ENCODE measurements around the gene PCAT7.
"Not testable (repeated sequence)": the region's sequence is repeated elsewhere in the genome, so short reads cannot be mapped to it uniquely, and the experiment has no call there.

Gene PCAT7

DNA sequence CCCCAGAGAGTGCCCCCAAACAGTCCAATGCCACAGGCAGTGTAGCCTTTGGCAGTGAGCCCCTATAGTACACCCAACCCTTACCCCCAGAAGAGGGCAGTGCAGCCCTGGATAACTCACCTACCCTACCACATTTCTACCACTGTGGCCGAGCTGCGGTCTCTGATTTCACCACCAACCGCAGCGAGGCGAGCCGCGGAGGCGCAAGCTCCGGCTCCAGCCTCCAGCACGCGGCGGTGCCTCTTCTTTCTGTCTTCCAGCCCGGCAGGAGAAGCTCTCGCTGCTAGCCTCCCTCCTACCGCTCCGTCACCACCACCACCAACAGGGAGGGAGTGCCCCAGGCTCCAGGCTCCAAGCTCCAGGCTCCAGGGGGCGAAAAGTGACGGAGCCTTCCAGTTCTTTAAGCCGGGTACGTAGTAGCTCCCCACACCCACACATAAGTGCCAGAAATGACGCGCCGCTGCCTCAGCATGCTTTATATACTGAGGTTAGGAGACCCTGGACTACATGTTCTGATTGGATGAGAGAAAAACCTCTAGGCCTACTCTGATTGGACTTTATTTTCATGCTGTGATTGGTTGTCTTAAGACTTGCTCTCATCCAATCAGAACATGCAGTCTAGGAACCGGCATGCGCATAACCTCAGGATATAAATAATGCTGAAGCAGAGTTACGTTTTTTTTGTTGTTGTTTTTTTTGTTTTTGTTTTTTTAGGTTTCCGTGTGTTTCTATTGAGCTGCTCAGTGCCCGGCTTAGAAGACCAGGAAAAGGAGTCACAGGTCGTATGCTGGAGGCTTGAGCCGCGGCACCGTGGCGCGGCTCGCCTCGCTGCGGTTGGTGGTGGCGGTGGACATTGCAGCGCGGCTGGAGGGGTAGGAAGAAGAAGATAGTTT is at the start of gene PCAT7:
Gene PCAT7 (plus strand): TSS at position 645 of the 893 bp plus-strand sequence.
- H3K27ac Mint-ChIP-seq, result no peak within 1 kb of the TSS
- peaks cover 7% of the 10 kb centered on the region for H3K27me3 Mint-ChIP-seq
- no peaks in the 10 kb centered on the region for H3K36me3 Mint-ChIP-seq (ENCODE audit: low read depth)
- H3K4me1 Mint-ChIP-seq, result no peaks in the 10 kb centered on the region
- H3K9me3 Mint-ChIP-seq, result no peaks in the 10 kb centered on the region
- DNase-seq (peak; percentile 40), ATAC-seq (peak; percentile 94)
- no peak within 1 kb of the TSS for H3K4me3 Mint-ChIP-seq

DNA sequence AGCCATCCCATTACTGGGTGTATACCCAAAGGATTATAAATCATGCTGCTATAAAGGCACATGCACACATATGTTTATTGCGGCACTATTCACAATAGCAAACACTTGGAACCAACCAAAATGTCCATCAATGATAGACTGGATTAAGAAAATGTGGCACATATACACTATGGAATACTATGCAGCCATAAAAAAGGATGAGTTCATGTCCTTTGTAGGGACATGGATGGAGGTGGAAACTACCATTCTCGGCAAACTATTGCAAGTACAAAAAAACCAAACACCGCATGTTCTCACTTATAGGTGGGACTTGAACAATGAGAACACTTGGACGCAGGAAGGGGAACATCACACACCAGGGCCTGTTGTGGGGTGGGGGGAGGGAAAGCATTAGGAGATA is 48.5 kb upstream of the PCAT7 start:
- H3K27me3 Mint-ChIP-seq, result peaks cover 30% of the 10 kb centered on the region
- not testable (repeated sequence) for DNase-seq, H3K4me3 Mint-ChIP-seq

DNA sequence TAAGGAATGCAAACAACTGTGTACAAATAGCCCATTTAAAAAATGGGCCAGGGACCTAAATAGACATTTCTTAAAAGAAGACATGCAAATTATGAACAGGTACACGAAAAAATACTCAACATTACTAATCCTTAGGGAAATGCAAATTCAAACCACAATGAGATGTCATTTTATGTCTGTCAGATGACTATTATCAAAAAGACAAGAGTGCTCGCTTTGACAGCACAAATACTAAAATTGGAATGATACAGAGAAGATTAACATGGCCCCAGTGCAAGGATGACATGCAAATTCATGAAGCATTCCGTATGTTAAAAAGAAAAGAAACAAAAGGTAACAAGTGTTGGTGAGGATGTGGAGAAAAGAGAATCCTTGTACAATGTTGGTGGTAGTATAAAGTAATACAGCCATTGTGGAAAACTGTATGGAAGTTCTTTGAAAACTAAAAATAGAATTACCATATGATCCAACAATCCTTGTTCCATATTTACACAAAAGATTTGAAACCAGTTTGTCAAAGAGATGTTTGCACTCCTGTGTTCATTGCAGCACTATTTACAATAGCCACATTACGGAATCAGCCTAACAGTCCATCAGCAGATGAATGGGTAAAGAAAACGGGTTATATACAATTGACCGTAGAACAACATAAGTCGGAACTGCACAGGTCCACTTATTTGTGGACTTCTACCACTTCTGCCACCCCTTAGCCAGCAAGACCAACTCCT is 47.2 kb upstream of the PCAT7 start:
- H3K9me3 Mint-ChIP-seq, result no peaks in the 10 kb centered on the region
- H3K27me3 Mint-ChIP-seq, result peaks cover 30% of the 10 kb centered on the region
- H3K36me3 Mint-ChIP-seq (ENCODE audit: low read depth), result no peaks in the 10 kb centered on the region
- H3K4me1 Mint-ChIP-seq, result peaks cover 6% of the 10 kb centered on the region
- no peak overlapping the region for H3K4me3 Mint-ChIP-seq
- ATAC-seq, result no peak
- no peak for DNase-seq
- H3K27ac Mint-ChIP-seq, result no peak overlapping the region

More for the DNA sequence above, 48.5 kb upstream of the PCAT7 start:
- H3K36me3 Mint-ChIP-seq (ENCODE audit: low read depth); ATAC-seq; H3K27ac Mint-ChIP-seq; H3K4me1 Mint-ChIP-seq; H3K9me3 Mint-ChIP-seq: not testable (repeated sequence)

DNA sequence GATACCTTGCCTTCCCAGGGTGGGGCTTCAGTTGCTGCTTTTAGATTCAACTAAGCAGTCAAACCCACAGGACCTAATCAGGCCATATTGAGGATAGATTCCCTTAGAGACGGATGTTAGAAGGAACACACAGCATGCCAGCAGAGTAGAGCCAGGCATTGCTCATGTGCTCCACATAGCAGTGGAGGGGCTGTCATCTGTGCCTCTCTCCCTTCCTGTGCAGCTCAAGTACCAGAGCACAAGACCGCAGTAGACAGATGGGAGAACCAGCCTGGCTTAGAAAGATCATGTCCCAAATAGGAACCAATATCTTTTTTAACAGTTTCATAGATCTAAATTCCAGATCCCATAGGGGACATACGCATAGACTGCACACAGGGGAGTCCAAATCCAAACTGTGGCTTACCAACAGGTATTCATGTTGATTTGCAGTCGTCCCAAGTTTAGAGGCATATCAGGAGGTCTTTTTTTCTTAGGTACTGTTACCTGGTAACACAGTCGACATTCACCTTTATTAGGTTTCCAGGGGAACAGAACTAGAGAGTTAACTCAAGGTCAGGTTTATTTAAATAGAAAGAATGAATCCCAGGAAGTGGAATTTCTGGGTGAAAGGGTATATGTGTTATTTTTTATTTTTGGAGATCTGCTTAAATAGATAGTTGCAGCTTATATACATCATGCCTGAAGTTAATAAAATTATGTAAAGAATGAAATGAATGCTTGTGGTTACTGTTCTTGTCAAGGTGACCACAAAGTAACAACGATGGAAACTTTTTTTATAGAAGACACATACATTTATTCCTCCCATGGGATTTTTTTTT is 43.5 kb upstream of the PCAT7 start:
- no peaks in the 10 kb centered on the region for H3K9me3 Mint-ChIP-seq
- no peaks in the 10 kb centered on the region for H3K36me3 Mint-ChIP-seq (ENCODE audit: low read depth)
- peaks cover 13% of the 10 kb centered on the region for H3K27me3 Mint-ChIP-seq
- ATAC-seq (no peak), DNase-seq (no peak)
- H3K4me1 Mint-ChIP-seq, result peaks cover 6% of the 10 kb centered on the region
- H3K4me3 Mint-ChIP-seq, result no peak overlapping the region
- H3K27ac Mint-ChIP-seq, result no peak overlapping the region

DNA sequence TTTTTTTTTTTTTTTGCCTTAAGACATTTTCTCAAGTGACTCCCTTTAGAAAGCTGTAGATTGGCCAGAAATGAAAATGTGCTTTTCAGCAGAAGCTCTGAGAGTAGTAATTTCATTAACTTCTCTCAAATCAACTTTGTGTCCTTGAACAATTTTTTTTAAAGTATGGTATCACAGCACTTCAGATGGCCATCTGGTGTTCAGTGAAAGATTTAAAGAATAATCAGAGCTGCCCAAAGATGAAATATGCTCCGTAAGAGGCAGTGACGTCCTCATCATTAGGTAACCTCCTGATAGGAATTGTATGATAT is 43.0 kb upstream of the PCAT7 start:
- peaks cover 6% of the 10 kb centered on the region for H3K4me1 Mint-ChIP-seq
- no peak overlapping the region for H3K27ac Mint-ChIP-seq
- H3K4me3 Mint-ChIP-seq, result no peak overlapping the region
- H3K27me3 Mint-ChIP-seq, result peaks cover 13% of the 10 kb centered on the region
- no peak for DNase-seq
- H3K9me3 Mint-ChIP-seq, result no peaks in the 10 kb centered on the region
- no peaks in the 10 kb centered on the region for H3K36me3 Mint-ChIP-seq (ENCODE audit: low read depth)
- ATAC-seq, result no peak

DNA sequence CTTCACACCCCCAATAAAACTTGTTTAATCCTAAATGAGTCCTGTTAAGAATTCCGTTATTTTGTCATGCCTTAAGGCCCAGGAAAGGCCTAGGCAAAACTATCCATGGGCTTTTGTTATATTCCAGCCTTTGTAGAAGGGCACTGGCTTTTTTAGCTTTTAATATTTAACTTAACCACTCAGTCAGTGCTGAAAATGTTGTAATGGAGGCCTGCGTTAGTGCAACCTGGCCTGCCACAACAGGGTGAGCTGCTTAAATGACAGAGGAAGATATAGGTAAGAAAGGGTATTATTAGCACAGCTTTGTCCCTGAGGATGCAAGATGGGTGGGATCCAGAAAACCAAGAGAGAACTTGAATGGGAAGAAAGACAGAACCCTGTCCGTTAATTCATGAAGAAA is 40.2 kb upstream of the PCAT7 start:
- Mint-ChIP-seq H3K36me3 (ENCODE audit: low read depth) (no peaks in the 10 kb centered on the region), H3K9me3 (peaks cover 3% of the 10 kb centered on the region), H3K4me3 (no peak overlapping the region), H3K4me1 (peaks cover 6% of the 10 kb centered on the region), H3K27ac (no peak overlapping the region), H3K27me3 (peaks cover 5% of the 10 kb centered on the region)
- DNase-seq (no peak), ATAC-seq (no peak)

DNA sequence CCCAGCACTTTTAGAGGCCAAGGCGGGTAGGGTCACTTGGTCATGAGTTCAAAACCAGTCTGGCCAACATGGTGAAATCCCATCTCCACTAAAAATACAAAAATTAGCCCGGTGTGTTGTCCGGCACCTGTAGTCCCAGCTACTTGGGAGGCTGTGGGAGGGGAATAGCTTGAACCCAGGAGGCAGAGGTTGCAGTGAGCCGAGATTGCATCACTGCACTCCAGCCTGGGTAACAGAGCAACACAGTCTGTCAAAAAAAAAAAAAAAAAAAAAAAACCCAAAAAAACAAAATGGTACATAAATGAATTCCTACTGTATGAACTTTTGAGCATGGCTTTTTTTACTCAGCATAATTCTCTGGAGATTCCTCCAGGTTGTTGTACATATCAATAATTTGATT is 37.6 kb upstream of the PCAT7 start:
- Mint-ChIP-seq H3K4me1 (no peaks in the 10 kb centered on the region), H3K27me3 (peaks cover 6% of the 10 kb centered on the region), H3K27ac (no peak overlapping the region), H3K9me3 (peaks cover 3% of the 10 kb centered on the region), H3K36me3 (ENCODE audit: low read depth) (no peaks in the 10 kb centered on the region), H3K4me3 (no peak overlapping the region)
- DNase-seq (no peak), ATAC-seq (no peak)

- Mint-ChIP-seq H3K36me3 (ENCODE audit: low read depth) (no peaks in the 10 kb centered on the region), H3K27me3 (peaks cover 18% of the 10 kb centered on the region), H3K9me3 (no peaks in the 10 kb centered on the region), H3K27ac (no peak overlapping the region), H3K4me3 (no peak overlapping the region), H3K4me1 (no peaks in the 10 kb centered on the region)
- no peak for DNase-seq
- no peak for ATAC-seq
Measured at GRCh38 chr9:94525396-94526035, 29.4 kb upstream of the PCAT7 start.

DNA sequence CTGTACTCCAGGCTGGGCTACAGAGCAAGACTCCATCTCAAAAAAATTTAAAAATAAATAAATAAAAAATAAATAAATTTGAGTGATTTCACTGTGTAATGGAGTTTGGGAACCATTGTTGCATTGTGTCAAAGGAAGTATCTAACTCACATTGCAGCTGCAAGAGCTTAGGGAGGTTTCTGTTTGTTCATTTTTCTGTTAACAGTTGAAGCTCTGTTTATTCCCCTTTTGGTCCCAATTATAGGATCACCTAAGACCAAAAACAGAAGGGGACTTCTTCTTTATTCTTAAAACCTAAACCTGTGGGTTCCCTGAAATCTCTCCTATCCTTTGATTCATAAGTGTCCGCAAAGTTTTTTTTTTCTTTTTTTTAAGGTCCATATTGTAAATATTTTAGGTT is 28.6 kb upstream of the PCAT7 start:
- H3K4me3 Mint-ChIP-seq, result no peak overlapping the region

DNA sequence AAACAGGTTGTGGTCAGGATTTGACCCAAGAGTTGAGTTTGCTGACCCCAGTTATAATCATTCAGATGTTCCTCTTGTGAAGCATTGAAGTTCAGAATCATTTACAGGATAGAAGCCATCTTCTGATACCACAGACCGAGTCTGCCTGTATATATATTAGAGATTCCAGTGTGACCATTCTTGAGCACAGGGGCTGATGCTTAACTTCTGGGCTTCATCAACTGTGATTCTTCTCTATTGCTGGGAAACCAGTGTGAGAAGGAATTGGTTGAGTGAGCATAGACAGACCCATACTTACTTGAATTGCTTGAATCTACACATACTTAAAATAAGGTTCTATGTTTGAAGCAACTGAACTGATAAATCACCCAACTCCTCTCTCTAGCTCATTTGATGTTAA is 27.9 kb upstream of the PCAT7 start:
- DNase-seq (no peak), ATAC-seq (no peak)
- Mint-ChIP-seq H3K27me3 (peaks cover 19% of the 10 kb centered on the region), H3K4me3 (no peak overlapping the region), H3K36me3 (ENCODE audit: low read depth) (no peaks in the 10 kb centered on the region), H3K9me3 (no peaks in the 10 kb centered on the region), H3K27ac (no peak overlapping the region), H3K4me1 (no peaks in the 10 kb centered on the region)

More for the DNA sequence above, 28.6 kb upstream of the PCAT7 start:
- no peaks in the 10 kb centered on the region for H3K36me3 Mint-ChIP-seq (ENCODE audit: low read depth)
- H3K9me3 Mint-ChIP-seq, result no peaks in the 10 kb centered on the region
- DNase-seq (no peak), ATAC-seq (no peak)
- H3K4me1 Mint-ChIP-seq, result no peaks in the 10 kb centered on the region
- peaks cover 18% of the 10 kb centered on the region for H3K27me3 Mint-ChIP-seq
- no peak overlapping the region for H3K27ac Mint-ChIP-seq

DNA sequence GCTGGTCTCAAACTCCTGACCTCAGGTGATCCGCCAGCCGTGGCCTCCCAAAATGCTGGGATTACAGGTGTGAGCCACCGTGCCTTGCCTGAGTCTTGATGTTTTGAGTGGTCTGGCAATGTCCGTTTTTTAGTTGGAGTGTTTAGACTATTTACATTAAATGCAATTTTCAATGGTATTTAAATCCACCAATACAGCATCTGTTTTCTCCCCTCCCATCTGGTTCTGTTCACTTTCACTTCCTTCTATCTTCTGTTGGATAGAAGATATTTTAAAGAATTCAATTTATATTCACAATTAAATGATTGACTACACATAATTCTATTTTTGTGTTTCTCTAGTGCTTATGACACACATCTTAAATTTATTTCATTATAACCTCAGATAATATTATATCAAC is 26.0 kb upstream of the PCAT7 start:
- H3K4me1 Mint-ChIP-seq, result no peaks in the 10 kb centered on the region
- ATAC-seq, result no peak

DNA sequence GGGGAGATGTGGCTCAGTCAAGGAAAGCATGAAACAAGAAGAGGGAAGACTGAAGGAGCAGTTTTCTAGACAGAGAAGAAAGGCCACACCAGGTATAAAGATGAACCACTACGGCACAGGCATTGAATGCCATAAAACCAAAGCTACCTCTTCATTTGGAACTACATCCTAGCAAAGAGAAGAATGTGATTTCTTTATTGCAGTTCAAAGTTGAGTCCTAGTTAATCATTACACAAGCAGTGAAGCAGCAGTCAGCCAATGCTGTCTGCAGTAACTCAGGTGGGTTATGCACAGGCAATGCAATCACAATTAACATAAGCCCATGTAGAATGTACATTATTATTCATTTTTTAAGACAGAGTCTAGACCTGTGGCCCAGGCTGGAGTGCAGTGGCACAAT is 21.7 kb upstream of the PCAT7 start:
- no peak for ATAC-seq
- Mint-ChIP-seq H3K36me3 (ENCODE audit: low read depth) (no peaks in the 10 kb centered on the region), H3K27me3 (peaks cover 4% of the 10 kb centered on the region), H3K4me1 (no peaks in the 10 kb centered on the region), H3K9me3 (no peaks in the 10 kb centered on the region), H3K27ac (no peak overlapping the region), H3K4me3 (no peak overlapping the region)
- DNase-seq, result no peak

More for the DNA sequence above, 26.0 kb upstream of the PCAT7 start:
- no peak overlapping the region for H3K4me3 Mint-ChIP-seq
- H3K36me3 Mint-ChIP-seq (ENCODE audit: low read depth), result no peaks in the 10 kb centered on the region
- H3K9me3 Mint-ChIP-seq, result no peaks in the 10 kb centered on the region
- H3K27ac Mint-ChIP-seq, result no peak overlapping the region
- no peak for DNase-seq
- peaks cover 20% of the 10 kb centered on the region for H3K27me3 Mint-ChIP-seq

DNA sequence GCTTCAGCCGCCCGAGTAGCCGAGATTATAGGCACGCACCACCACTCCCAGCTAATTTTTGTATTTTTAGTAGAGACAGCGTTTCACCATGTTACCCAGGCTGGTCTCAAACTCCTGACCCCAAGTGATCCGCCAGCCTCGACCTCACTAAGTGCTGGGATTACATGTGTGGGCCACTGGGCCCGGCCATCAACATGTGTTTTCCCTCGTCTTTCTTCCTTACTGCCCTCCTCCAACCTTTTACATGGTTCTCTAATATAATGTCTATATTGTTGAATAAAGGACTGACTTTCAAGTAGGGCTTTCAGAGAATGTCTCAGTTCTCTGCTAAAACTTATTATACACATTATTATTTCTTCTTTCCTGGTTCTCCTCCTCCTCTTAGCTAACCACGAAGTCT is 21.3 kb upstream of the PCAT7 start:
- ATAC-seq (no peak), DNase-seq (no peak)
- H3K4me3 Mint-ChIP-seq, result no peak overlapping the region
- H3K27me3 Mint-ChIP-seq, result peaks cover 4% of the 10 kb centered on the region
- H3K27ac Mint-ChIP-seq, result no peak overlapping the region
- no peaks in the 10 kb centered on the region for H3K36me3 Mint-ChIP-seq (ENCODE audit: low read depth)
- H3K9me3 Mint-ChIP-seq, result no peaks in the 10 kb centered on the region
- no peaks in the 10 kb centered on the region for H3K4me1 Mint-ChIP-seq

DNA sequence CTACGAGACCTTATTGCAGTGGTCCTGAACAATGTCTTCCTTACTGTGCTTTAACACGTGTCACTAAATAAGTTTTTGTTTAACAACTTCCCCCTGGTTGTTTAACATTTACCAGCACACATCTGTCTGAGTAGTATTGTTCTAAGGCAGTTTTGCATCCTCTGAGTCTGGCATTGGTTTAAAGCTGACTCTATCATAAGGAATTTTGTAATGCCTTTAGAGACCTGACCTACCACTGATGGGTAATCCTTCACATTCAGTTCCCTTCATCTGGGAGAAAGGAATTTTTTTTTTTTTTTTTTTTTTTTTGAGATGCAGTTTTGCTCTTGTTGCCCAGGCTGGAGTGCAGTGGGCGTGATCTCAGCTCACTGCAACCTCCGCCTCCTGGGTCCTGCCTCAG is 20.0 kb upstream of the PCAT7 start:
- ATAC-seq (no peak), DNase-seq (no peak)
- H3K27me3 Mint-ChIP-seq, result peaks cover 7% of the 10 kb centered on the region
- no peaks in the 10 kb centered on the region for H3K9me3 Mint-ChIP-seq
- H3K4me1 Mint-ChIP-seq, result no peaks in the 10 kb centered on the region
- no peak overlapping the region for H3K4me3 Mint-ChIP-seq
- H3K27ac Mint-ChIP-seq, result no peak overlapping the region
- H3K36me3 Mint-ChIP-seq (ENCODE audit: low read depth), result no peaks in the 10 kb centered on the region
